GM19468 (cell line): ENCODE results near the gene TSPAN12.
"Not testable (repeated sequence)": the region's sequence is repeated elsewhere in the genome, so short reads cannot be mapped to it uniquely, and the experiment has no call there.

Experiments
- ATAC-seq: cut with Tn5 transposase; IDR thresholded peaks from one replicate; pipeline ENCODE4 v1.9.1; 2021; ENCODE audit warnings: mild to moderate bottlenecking, moderate library complexity, moderate number of reproducible peaks; ENCODE audit not compliant: unreplicated experiment; ENCODE audit errors: extremely low read depth

TSPAN12 gene

DNA sequence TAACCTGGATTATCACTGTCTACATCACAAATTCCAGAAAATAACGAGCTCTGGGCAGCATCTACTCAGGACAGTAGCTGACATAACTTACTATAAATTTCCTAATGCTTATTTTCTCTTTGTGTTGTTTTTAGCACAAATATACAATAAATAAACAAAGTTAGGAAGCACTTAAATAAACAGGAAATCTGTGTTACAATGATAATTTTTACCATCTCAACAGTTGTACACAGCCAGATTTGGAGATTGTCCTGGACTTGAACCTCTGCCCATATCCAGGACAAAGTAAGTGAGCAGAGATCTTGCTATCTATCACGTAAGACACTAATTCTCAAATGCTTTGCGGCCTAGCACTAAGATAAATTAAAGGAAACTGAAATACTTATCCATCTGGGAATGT is 48.7 kb downstream of the TSPAN12 start:
- ATAC-seq, result no peak

GRCh38 chr7:120807390-120807789 is 50.6 kb downstream of the TSPAN12 start:
- no peak for ATAC-seq

DNA sequence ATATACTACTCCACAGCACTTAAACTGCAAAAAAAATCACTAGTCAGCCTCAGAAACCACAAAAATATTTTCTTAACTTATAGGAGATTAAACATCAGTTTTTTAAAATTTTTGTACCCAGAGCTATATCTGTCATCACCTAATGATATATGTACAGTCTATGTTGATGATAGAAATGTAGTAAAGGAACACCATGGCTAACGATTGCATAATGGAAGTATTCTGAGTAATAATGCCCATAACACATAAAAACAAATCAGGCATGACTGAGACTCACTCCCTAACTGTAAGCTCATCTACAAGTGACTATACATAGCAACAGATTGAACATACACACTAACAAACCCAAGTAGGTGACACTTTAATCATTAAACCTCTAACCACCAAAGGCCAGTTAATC is 51.3 kb downstream of the TSPAN12 start:
- ATAC-seq, result no peak

DNA sequence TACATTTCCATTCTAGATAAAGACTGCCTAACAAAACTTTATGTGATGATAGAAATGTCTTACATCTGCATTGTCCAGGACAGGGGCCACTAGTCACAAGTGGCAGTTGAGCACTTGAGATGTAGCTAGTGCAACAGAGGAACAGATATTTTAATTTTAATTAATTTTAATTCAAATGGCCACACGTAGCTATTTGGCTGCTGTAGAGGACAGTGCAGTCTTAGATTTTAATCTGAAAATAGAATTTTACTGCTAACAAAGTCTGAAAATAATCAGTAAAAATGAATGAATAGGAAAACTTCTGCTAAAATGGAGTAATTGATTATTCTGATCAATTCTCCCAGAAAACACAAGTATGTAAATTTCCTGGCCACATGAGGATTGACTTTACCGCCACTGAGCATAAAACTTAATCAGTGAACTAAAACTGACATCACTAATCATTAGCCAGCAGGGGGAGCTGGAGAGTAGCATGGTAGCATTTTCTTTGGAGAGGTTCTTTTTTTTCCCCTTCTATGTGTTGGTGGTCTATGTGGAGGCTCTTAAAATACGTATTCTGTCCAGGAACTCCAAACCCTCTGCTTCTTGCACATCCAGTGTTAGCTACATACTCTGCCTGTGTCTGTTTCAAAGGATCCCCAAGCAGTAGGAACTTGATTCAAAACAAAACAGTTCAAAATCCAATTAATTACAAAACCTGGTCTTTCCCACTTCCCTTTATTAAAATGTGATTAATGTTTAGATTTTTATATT is 52.1 kb downstream of the TSPAN12 start:
- no peak for ATAC-seq

DNA sequence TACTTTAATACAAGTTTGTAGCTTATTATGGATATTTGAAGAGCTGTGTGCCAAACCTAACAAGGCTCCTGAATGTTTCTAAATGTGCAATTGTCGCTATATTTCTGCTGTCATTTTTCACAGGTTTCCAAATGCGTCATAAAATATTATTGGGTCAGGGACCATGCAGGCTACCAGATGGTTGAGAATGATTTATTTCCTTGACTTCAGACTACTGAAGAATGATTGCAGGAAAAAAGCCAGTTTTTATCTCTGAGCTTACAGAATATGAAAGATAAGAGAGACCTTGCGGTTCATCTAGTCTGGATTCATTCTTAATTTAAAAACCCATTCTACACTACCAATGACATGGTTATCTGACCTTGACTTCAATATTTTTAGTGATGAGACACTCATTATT is 55.2 kb downstream of the TSPAN12 start:
- no peak for ATAC-seq

GRCh38 chr7:120799813-120800475 is 58.0 kb downstream of the TSPAN12 start:
- ATAC-seq, result no peak

DNA sequence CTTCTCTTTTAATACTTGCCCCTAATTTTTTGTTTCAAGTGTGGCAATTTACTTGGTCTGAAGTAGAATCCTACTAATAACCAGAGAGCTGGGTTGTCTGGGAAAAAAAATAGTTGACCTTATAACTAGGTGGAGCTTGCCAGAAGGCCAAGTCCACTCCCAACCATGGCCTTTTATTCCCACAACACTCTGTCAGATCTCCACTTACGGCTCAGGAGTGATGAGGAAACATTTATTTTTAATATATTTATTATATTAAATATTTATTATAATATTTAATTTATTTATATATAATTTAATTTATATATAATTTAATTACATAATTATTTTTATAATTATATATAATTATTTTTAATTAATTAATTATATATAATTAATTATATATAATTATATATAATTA is 58.8 kb downstream of the TSPAN12 start:
- no peak for ATAC-seq

- no peak for ATAC-seq
These were observed 60.8 kb downstream of the TSPAN12 start for GRCh38 chr7:120797026-120797645.

GRCh38 chr7:120794106-120794729 is 63.7 kb downstream of the TSPAN12 start:
- no peak for ATAC-seq

DNA sequence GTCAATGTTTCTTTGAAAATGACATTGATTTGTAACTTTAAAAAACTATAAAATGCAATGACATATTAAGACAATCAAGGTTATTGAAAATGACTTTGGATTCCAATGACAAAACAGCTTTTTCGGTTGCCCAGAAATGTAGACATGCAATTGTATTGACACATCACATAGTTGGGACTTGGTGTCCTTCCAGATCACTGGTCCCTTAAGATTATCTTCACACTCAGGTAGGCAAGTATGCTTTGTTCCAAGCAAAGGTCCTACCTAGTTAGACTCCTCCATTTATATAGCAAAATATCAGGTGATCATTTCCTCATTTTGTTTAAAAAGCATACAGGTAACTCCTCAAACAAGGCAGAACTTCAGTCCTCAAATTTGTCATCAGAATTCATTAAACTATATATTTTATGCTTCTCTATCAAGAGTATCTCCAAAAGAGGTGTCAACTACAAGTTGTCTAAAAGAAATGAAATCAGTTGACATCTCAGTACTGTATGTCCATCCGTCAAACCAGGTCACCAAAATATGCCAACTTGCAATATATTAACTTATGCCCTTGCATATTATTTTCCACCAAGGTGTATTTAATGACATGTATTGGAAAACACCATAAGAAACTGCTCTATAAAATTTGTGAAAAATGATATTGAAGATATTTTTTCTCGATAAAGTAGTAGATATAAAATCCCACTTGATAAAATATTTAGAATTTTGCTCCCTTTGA is 64.6 kb downstream of the TSPAN12 start:
- no peak for ATAC-seq

DNA sequence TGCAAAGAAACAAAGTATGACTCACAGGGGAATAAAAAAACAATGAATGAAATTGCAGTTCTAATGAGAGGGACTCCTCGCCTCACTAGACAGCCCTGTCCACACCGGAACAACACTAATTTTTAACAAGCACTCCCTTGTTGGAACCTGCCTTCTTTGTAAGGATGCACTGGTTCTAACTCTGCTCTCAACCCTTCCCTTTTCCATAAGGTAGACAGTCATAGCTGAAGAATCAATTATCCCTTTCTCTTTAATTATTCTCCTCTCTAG is 65.1 kb downstream of the TSPAN12 start:
- ATAC-seq, result no peak

GRCh38 chr7:120792091-120792860 is 65.7 kb downstream of the TSPAN12 start:
- ATAC-seq, result peak; percentile 59

DNA sequence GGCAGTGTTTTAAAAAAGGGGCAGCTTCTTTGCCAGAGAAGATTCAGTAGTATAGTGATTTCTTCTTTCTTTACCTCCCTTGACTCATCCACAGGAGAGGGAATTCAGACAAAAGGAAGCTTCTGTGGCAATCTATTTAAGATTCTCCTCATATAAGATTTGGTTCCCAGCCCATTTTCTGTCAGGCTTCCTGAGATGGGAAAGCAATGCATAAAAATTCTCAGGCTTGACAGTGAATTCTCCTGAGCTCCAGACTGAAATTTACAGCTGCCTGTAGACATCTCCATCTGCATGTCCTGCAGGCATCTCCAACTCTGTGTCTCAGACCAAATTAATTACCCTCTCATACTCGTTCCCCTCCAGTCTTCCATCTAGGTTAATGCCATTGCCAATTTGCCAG is 72.8 kb downstream of the TSPAN12 start:
- no peak for ATAC-seq

DNA sequence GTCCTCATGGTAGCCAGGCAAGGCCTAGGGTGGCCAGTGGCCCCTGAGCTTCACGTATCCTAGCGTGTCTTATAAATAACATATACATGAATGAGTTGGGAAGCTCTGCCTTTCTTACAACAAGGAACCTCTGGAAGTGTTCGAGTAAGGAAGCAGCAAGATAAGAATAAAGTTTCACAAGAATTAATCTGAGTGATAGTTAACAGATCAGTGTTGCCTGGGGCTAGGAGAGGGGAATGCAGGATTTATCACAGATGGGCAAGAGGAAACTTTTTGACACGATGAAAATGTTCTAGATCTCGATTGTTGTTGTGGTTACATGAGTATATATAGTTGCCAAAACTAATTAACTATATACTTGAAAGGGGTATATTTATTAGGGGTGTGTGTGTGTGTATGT is 74.2 kb downstream of the TSPAN12 start:
- ATAC-seq, result no peak

DNA sequence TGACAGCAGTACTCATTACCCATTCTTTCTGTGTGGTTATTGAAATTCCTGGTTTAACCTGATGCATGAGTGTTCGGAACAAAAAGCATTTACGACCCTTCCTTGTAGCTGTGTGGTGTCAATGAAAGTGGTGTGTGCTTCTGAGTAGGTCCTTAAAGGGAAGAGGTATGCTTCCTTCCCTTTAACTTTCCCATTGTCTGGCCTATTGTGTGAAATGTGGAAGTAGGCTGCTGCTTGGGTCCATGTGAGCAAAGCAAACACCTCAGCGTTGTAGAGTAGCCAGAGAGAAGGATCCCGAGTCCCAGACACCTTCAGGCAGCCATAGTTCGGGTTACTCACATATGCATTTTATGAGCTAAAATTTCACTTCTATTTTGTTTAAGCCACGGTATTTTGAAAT is 74.7 kb downstream of the TSPAN12 start:
- no peak for ATAC-seq

DNA sequence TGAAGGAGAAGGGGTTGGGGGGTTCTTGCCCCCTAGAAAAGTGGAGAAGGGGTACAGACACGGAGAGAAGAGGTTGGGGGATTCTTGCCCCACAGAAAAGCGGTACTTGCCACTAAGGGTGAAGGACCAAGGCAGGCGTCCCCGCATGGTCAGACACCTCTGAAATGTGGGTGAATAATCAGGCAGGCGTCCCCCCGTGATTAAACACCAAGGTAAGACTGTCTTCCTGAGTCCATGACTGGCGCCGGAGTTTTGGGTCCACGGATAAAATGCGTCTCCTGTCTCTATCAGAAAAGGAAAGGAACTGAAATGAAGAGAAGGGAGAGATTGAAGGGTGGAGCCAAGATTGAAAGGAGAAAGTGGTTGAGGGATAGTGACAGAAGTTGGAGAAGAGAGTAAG is 76.0 kb downstream of the TSPAN12 start:
- not testable (repeated sequence) for ATAC-seq

DNA sequence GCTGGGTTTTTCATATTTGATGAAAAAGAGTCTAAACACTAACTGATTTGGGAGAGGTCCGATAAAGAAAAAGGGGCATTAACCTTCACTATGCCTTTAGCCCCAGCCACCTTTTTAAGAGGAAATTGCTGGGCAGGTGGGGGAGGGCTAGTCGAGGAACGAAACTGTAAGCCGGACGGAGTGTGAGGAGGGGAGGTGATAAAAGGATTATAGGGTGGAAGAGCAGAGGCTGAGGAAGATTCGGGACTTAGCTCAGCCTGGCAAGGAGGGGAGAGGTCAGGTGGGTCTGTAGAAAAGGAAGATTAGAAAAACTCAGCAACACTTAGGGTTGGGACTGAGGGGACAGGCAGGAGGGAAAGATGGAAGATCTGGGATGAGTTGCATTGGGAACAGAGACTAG is 77.0 kb downstream of the TSPAN12 start:
- no peak for ATAC-seq

DNA sequence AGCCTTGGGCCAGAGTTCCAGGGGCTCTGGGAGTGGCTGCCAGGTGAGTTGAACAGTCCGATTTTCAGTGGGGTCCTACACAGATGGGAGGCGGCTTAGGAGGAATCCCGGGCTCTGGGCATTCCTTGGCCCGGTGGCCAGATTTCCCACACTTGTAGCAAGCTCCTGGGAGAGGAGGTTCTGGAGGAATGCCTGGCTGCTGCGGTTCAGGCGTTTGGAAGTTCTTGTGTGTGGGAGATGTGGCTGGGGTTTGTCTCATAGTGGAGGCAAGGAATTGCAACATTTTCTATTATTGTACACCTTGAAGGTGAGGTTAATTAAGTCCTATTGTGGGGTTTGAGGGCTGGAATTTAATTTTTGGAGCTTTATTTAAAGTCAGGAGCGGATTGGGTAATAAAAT is 77.5 kb downstream of the TSPAN12 start:
- ATAC-seq, result not testable (repeated sequence)

GRCh38 chr7:120779078-120779477 is 78.9 kb downstream of the TSPAN12 start:
- ATAC-seq, result not testable (repeated sequence)

DNA sequence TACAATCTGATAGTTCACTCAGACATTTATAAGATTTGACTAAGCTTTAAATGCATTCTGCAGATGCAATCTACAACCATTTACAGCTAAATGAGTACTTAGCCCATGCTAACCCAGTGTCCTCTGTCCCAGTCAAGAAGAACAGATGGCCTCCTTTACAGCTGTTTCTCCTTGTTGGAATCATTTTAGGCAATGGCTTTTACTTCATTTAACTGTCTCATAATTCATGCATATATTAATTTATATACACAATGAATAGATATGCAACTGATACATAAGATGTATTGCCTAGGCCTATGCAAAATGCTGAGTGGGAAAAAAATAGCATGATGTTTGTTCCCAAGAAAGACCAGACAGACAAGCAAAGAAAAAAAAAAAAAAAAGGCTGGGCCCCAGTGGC is 82.2 kb downstream of the TSPAN12 start:
- no peak for ATAC-seq
